HepG2 (cell line): Measurements from ENCODE around the gene ELP2. TPM values are rescaled to one million over a fixed set of nuclear protein-coding genes. Genes with fewer than 3 reads are reported as not detected.

Experiments
- EP300 ChIP-seq, 3 experiments: sonication (generic) in 1 of 3; formaldehyde crosslinking in 1 of 3; IDR thresholded peaks; 2 replicates each; pipeline versions ENCODE4 v1.5.1 to v1.6.1; 2011 to 2020; ENCODE audit warnings: low read depth in 2 of 3, low read length in 2 of 3, borderline replicate concordance in 1 of 3, improper control_type of control experiment in 1 of 3, mild to moderate bottlenecking in 1 of 3, missing genetic modification reagents in 1 of 3, moderate library complexity in 1 of 3
- HCFC1 ChIP-seq: fragments of 150-350 bp; IDR thresholded peaks from 2 replicates; pipeline ENCODE4 v1.6.1; 2014; ENCODE audit warnings: low read depth, low read length
- KAT8 ChIP-seq: IDR thresholded peaks from 2 replicates; pipeline ENCODE4 v1.6.1; 2016; ENCODE audit warnings: missing genetic modification reagents, missing compliant biosample characterization
- PAF1 ChIP-seq: IDR thresholded peaks from 2 replicates; pipeline ENCODE4 v1.6.1; 2016; ENCODE audit warnings: missing genetic modification reagents, missing compliant biosample characterization
- PAX8 ChIP-seq: sonication (generic); formaldehyde crosslinking; IDR thresholded peaks from 2 replicates; pipeline ENCODE4 v1.8.0; 2022; ENCODE audit warnings: mild to moderate bottlenecking, missing genetic modification reagents, borderline replicate concordance
- POLR2A ChIP-seq, 2 experiments: IDR thresholded peaks; 2 replicates each; pipeline ENCODE4 v1.6.1; 2011; ENCODE audit warnings: low read depth in 2 of 2, low read length in 2 of 2, mild to moderate bottlenecking in 1 of 2, moderate library complexity in 1 of 2; ENCODE audit not compliant: insufficient read depth in 1 of 2
- RCOR2 ChIP-seq: IDR thresholded peaks from 2 replicates; pipeline ENCODE4 v1.6.1; 2016; ENCODE audit warnings: missing biosample characterization, missing genetic modification reagents
- SIN3B ChIP-seq: fragments of 150-350 bp; IDR thresholded peaks from 2 replicates; pipeline ENCODE4 v1.6.1; 2014; ENCODE audit warnings: low read length
- TCF12 ChIP-seq, 2 experiments: fragments of 450-650 bp in 1 of 2; sonication (generic) in 1 of 2; formaldehyde crosslinking in 1 of 2; IDR thresholded peaks; 2 replicates each; pipeline versions ENCODE4 v1.6.1 to v1.8.0; 2017 to 2022; ENCODE audit warnings: antibody characterized with exemption in 1 of 2, mild to moderate bottlenecking in 1 of 2, missing genetic modification reagents in 1 of 2, moderate library complexity in 1 of 2
- ZNF143 ChIP-seq: sonication (generic); formaldehyde crosslinking; IDR thresholded peaks from 2 replicates; pipeline ENCODE4 v1.4.0; 2020; ENCODE audit warnings: missing genetic modification reagents
- ZNF441 ChIP-seq: sonication (generic); formaldehyde crosslinking; IDR thresholded peaks from 2 replicates; pipeline ENCODE4 v1.7.0; 2021; ENCODE audit warnings: missing genetic modification reagents, borderline replicate concordance
- ZNF619 ChIP-seq: sonication (generic); formaldehyde crosslinking; IDR thresholded peaks from 2 replicates; pipeline ENCODE4 v1.4.0; 2020; ENCODE audit warnings: mild to moderate bottlenecking, missing genetic modification reagents
- polyA plus RNA-seq, 8 experiments: library from polyadenylated mRNA; depleted of rRNA in 3 of 8; stranded (reverse) in 7 of 8; unstranded in 1 of 8; fragments of >200 nt; fragmentation: Illumina TruSeq in 4 of 8; extraction: Trizol in 4 of 8; gene quantifications; 2 replicates each; pipeline versions ENCODE4 v1.2.1 to v1.2.3, GENCODE V29; 2011 to 2016; ENCODE audit warnings: low read depth in 4 of 8, missing spikeins in 1 of 8, mixed read lengths in 1 of 8; ENCODE audit not compliant: insufficient read depth in 1 of 8
- total RNA-seq, 5 experiments: library from RNA; depleted of rRNA; stranded (reverse); fragments of >200 nt; fragmentation: Illumina TruSeq; extraction: Trizol; gene quantifications; 2 replicates each; pipeline ENCODE4 v1.2.3, GENCODE V29; 2016; ENCODE audit warnings: low read depth in 1 of 5
- TF ChIP-seq, protein P1 (sequence below): sonication (generic); formaldehyde crosslinking; IDR thresholded peaks from 2 replicates; pipeline ENCODE4 v1.4.0; 2020; ENCODE audit warnings: missing genetic modification reagents
- TF ChIP-seq, protein P2 (sequence below): sonication (generic); formaldehyde crosslinking; IDR thresholded peaks from 2 replicates; pipeline ENCODE4 v1.5.0; 2020; ENCODE audit warnings: mild to moderate bottlenecking, missing genetic modification reagents, borderline replicate concordance
- TF ChIP-seq, protein P3 (sequence below): sonication (generic); formaldehyde crosslinking; IDR thresholded peaks from 2 replicates; pipeline ENCODE4 v1.4.0; 2020; ENCODE audit warnings: low read depth, missing genetic modification reagents

Gene ELP2
- total and polyA plus RNA-seq, 2 of the 13 experiments (the other 11 are each of a cell fraction or from before 2014, with no cell fraction given) = 98.7 to 100 TPM

DNA sequence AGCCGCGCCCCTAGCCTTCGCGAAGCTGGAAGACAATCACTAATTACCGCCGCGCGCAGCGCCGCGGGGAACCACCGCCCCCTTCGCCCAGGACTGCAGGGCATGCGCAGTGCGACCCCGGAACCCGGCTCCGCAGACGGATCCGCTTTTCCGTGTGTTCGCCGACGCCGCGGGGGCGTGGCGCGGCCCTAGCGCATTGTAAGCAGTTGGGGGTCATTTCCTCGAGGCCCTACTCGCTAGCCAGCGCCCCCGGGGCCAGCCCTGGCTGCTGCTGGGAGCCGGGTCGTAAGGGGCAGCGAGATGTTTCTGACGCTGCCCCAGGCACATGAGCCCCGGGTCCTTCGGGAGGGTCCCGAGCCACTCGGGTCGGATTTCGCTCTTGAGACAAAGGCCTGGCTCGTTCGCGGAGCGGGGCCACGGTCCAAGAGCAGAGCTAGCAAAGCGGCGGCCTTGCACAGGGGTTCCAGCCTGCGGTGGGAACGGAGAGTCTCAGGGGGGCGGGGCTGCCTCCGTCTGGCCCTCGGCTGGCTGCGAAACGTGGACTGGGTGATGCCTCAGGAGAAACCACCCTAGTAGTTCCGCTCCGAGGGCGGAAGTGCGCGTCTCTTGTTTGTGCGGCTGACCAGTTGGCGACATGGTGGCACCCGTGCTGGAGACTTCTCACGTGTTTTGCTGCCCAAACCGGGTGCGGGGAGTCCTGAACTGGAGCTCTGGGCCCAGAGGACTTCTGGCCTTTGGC lies at the start of gene ELP2, which contains the start of gene SLC39A6 (continued):
- TF ChIP-seq, protein P1, sequence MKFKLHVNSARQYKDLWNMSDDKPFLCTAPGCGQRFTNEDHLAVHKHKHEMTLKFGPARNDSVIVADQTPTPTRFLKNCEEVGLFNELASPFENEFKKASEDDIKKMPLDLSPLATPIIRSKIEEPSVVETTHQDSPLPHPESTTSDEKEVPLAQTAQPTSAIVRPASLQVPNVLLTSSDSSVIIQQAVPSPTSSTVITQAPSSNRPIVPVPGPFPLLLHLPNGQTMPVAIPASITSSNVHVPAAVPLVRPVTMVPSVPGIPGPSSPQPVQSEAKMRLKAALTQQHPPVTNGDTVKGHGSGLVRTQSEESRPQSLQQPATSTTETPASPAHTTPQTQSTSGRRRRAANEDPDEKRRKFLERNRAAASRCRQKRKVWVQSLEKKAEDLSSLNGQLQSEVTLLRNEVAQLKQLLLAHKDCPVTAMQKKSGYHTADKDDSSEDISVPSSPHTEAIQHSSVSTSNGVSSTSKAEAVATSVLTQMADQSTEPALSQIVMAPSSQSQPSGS (CRISPR knock-in tag) = peak; percentile 52
- TF ChIP-seq HCFC1 (peak; percentile 47), POLR2A (IDR thresholded peaks at IDR 0.05; ENCODE audit: insufficient read depth in 1 of 2, low read depth in 2 of 2, low read length in 2 of 2) (peak; percentile 91 to 97), KAT8 (CRISPR knock-in tag) (peak; percentile 87), ZNF143 (CRISPR knock-in tag) (no peak), RCOR2 (CRISPR knock-in tag) (no peak), ZNF619 (CRISPR knock-in tag) (peak; percentile 25; the same call in 1 of the 2 replicates), SIN3B (no peak; the same call in 1 of the 2 replicates), PAX8 (CRISPR knock-in tag) (peak; percentile 93; the same call in 1 of the 2 replicates), PAF1 (CRISPR knock-in tag) (no peak), ZNF441 (CRISPR knock-in tag) (peak; percentile 48; the same call in 1 of the 2 replicates), TCF12 (IDR thresholded peaks at IDR 0.05) (no peak), TCF12 (CRISPR knock-in tag; IDR thresholded peaks at IDR 0.05) (no peak; the same call in 1 of the 2 replicates), EP300 (IDR thresholded peaks at IDR 0.05; ENCODE audit: low read depth in 2 of 2, low read length in 2 of 2) (no peak; a peak in 1 of 4 replicates), EP300 (CRISPR knock-in tag; IDR thresholded peaks at IDR 0.05; ENCODE audit: borderline replicate concordance) (no peak)
- TF ChIP-seq, protein P2, sequence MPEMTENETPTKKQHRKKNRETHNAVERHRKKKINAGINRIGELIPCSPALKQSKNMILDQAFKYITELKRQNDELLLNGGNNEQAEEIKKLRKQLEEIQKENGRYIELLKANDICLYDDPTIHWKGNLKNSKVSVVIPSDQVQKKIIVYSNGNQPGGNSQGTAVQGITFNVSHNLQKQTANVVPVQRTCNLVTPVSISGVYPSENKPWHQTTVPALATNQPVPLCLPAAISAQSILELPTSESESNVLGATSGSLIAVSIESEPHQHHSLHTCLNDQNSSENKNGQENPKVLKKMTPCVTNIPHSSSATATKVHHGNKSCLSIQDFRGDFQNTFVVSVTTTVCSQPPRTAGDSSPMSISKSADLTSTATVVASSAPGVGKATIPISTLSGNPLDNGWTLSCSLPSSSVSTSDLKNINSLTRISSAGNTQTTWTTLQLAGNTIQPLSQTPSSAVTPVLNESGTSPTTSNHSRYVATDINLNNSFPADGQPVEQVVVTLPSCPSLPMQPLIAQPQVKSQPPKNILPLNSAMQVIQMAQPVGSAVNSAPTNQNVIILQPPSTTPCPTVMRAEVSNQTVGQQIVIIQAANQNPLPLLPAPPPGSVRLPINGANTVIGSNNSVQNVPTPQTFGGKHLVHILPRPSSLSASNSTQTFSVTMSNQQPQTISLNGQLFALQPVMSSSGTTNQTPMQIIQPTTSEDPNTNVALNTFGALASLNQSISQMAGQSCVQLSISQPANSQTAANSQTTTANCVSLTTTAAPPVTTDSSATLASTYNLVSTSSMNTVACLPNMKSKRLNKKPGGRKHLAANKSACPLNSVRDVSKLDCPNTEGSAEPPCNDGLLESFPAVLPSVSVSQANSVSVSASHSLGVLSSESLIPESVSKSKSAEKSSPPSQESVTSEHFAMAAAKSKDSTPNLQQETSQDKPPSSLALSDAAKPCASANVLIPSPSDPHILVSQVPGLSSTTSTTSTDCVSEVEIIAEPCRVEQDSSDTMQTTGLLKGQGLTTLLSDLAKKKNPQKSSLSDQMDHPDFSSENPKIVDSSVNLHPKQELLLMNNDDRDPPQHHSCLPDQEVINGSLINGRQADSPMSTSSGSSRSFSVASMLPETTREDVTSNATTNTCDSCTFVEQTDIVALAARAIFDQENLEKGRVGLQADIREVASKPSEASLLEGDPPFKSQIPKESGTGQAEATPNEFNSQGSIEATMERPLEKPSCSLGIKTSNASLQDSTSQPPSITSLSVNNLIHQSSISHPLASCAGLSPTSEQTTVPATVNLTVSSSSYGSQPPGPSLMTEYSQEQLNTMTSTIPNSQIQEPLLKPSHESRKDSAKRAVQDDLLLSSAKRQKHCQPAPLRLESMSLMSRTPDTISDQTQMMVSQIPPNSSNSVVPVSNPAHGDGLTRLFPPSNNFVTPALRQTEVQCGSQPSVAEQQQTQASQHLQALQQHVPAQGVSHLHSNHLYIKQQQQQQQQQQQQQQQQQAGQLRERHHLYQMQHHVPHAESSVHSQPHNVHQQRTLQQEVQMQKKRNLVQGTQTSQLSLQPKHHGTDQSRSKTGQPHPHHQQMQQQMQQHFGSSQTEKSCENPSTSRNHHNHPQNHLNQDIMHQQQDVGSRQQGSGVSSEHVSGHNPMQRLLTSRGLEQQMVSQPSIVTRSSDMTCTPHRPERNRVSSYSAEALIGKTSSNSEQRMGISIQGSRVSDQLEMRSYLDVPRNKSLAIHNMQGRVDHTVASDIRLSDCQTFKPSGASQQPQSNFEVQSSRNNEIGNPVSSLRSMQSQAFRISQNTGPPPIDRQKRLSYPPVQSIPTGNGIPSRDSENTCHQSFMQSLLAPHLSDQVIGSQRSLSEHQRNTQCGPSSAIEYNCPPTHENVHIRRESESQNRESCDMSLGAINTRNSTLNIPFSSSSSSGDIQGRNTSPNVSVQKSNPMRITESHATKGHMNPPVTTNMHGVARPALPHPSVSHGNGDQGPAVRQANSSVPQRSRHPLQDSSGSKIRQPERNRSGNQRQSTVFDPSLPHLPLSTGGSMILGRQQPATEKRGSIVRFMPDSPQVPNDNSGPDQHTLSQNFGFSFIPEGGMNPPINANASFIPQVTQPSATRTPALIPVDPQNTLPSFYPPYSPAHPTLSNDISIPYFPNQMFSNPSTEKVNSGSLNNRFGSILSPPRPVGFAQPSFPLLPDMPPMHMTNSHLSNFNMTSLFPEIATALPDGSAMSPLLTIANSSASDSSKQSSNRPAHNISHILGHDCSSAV (CRISPR knock-in tag) = no peak
- TF ChIP-seq, protein P3, sequence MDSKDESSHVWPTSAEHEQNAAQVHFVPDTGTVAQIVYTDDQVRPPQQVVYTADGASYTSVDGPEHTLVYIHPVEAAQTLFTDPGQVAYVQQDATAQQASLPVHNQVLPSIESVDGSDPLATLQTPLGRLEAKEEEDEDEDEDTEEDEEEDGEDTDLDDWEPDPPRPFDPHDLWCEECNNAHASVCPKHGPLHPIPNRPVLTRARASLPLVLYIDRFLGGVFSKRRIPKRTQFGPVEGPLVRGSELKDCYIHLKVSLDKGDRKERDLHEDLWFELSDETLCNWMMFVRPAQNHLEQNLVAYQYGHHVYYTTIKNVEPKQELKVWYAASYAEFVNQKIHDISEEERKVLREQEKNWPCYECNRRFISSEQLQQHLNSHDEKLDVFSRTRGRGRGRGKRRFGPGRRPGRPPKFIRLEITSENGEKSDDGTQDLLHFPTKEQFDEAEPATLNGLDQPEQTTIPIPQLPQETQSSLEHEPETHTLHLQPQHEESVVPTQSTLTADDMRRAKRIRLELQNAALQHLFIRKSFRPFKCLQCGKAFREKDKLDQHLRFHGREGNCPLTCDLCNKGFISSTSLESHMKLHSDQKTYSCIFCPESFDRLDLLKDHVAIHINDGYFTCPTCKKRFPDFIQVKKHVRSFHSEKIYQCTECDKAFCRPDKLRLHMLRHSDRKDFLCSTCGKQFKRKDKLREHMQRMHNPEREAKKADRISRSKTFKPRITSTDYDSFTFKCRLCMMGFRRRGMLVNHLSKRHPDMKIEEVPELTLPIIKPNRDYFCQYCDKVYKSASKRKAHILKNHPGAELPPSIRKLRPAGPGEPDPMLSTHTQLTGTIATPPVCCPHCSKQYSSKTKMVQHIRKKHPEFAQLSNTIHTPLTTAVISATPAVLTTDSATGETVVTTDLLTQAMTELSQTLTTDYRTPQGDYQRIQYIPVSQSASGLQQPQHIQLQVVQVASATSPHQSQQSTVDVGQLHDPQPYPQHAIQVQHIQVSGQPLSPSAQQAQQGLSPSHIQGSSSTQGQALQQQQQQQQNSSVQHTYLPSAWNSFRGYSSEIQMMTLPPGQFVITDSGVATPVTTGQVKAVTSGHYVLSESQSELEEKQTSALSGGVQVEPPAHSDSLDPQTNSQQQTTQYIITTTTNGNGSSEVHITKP (CRISPR knock-in tag) = no peak; the same call in 1 of the 2 replicates
